ENCODE results near the gene FIGLA. TPM values are rescaled to one million over a fixed set of nuclear protein-coding genes. Genes with fewer than 3 reads are reported as not detected.
A peak's percentile ranks its signal among the peaks of the same experiment; 100 is the strongest.
"Not testable (repeated sequence)": the region's sequence is repeated elsewhere in the genome, so short reads cannot be mapped to it uniquely, and the experiment has no call there.

FIGLA gene
- polyA plus RNA-seq, 6 donors from 2014 or later = not detected

GRCh38 chr2:70745276-70745825 lies 45.1 kb downstream of the FIGLA start:
- ATAC-seq (ENCODE audit: low read depth in 2 of 2) = no peak
- H3K36me3 Mint-ChIP-seq = peaks cover 8 to 19% of the 10 kb centered on the region in 2 donors
- DNase-seq = no peak
- peak overlapping the region in 1 of 6 donors; percentile 10 for H3K27ac Mint-ChIP-seq
- H3K27me3 Mint-ChIP-seq = peaks cover 4 to 5% (median 5%) of the 10 kb centered on the region in 3 donors
- H3K4me3 Mint-ChIP-seq = no peak overlapping the region
- H3K4me1 Mint-ChIP-seq = peaks cover 6 to 25% (median 12%) of the 10 kb centered on the region in 3 donors
- peaks cover 0 to 9% (median 2%) of the 10 kb centered on the region in 7 donors for H3K9me3 Mint-ChIP-seq

DNA sequence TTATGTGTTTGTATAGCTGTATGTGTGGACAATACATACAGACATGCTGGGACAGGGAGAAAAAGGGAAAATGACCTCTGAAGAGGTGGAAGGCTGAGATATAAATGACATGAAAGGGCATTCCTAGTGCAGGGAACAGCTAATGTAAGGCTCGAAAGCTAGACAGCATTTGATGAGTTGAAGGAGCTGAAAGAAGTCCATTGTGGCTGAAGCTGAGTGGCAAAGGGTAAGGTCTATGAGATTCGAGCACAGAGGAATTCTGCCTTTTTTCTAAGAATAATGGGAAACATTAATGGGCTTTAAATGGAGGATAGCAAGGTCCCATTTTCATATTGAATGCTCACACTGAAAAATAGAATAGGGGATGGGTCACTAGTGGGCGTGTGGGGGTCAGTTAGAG lies 46.0 kb downstream of the FIGLA start:
- peaks cover 0 to 5% (median 0%) of the 10 kb centered on the region in 3 donors for H3K27me3 Mint-ChIP-seq
- no peak overlapping the region for H3K27ac Mint-ChIP-seq
- H3K4me1 Mint-ChIP-seq = peaks cover 6 to 23% (median 9%) of the 10 kb centered on the region in 3 donors
- no peak overlapping the region for H3K4me3 Mint-ChIP-seq
- DNase-seq (no peak), ATAC-seq (ENCODE audit: low read depth in 2 of 2) (no peak)
- H3K9me3 Mint-ChIP-seq = peaks cover 2 to 9% (median 7%) of the 10 kb centered on the region in 7 donors
- peaks cover 8 to 23% of the 10 kb centered on the region in 2 donors for H3K36me3 Mint-ChIP-seq

DNA sequence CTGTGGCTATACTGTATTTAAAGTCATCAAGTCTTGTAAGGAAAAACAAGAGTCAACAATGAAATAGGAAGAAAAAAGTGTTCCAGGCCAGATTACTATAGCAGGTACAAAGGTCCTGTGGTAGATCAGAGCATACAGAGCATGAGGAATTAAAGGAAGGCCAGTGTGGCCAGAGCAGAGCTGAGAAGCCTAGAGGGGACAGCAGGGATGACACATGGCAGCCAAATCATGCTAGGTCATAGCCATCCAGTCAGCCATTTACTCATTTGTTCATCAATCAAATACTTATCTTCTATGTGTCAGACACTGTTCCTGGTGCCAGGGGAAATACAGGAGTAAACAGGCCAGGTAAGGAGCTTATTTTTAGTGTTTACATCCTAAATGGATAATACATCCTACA lies 46.8 kb downstream of the FIGLA start:
- Mint-ChIP-seq H3K9me3 (peaks cover 2 to 15% (median 8%) of the 10 kb centered on the region in 7 donors), H3K4me3 (no peak overlapping the region), H3K4me1 (peaks cover 6 to 18% (median 9%) of the 10 kb centered on the region in 3 donors), H3K36me3 (peaks cover 8 to 20% of the 10 kb centered on the region in 2 donors), H3K27me3 (peaks cover 0 to 5% (median 0%) of the 10 kb centered on the region in 3 donors), H3K27ac (peak overlapping the region in 1 of 6 donors; percentile 4)
- ATAC-seq (ENCODE audit: low read depth in 2 of 2) (no peak), DNase-seq (no peak)

- no peak for DNase-seq
- Mint-ChIP-seq H3K27ac (no peak overlapping the region), H3K36me3 (peaks cover 8 to 16% of the 10 kb centered on the region in 2 donors), H3K4me1 (peaks cover 6 to 13% (median 9%) of the 10 kb centered on the region in 3 donors), H3K27me3 (peaks cover 0 to 5% (median 0%) of the 10 kb centered on the region in 3 donors), H3K9me3 (peaks cover 1 to 16% (median 8%) of the 10 kb centered on the region in 7 donors), H3K4me3 (no peak overlapping the region)
- ATAC-seq (ENCODE audit: low read depth in 2 of 2) = no peak
Measured at GRCh38 chr2:70743068-70743467, 47.4 kb downstream of the FIGLA start.

DNA sequence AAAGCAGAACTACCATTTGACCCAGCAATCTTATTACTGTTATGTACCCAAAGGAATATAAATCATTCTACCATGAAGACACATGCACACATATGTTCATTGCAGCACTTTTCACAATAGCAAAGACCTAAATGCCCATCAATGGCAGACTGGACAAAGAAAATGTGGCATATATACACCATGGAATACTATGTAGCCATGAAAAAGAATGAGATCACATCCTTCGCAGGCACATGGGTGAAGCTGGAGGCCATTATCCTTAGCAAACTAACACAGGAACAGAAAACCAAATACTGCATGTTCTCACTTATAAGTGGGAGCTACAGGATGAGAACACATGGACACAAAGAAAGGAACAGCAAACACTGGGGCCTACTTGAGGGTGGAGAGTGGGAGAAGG lies 51.0 kb downstream of the FIGLA start:
- Mint-ChIP-seq H3K36me3 (peaks cover 0 to 15% of the 10 kb centered on the region in 2 donors), H3K4me1 (peaks cover 12 to 23% (median 18%) of the 10 kb centered on the region in 3 donors), H3K4me3 (peak overlapping the region in 1 of 8 donors; percentile 53), H3K9me3 (peaks cover 0 to 16% (median 5%) of the 10 kb centered on the region in 7 donors)
- not testable (repeated sequence) for H3K27me3 Mint-ChIP-seq; ATAC-seq (ENCODE audit: low read depth in 2 of 2); H3K27ac Mint-ChIP-seq; DNase-seq

- H3K27ac Mint-ChIP-seq = no peak overlapping the region
- peaks cover 0 to 15% of the 10 kb centered on the region in 2 donors for H3K36me3 Mint-ChIP-seq
- H3K4me1 Mint-ChIP-seq = peaks cover 9 to 26% (median 26%) of the 10 kb centered on the region in 3 donors
- peaks cover 0 to 12% (median 7%) of the 10 kb centered on the region in 3 donors for H3K27me3 Mint-ChIP-seq
- no peak for DNase-seq
- peaks cover 0 to 16% (median 5%) of the 10 kb centered on the region in 7 donors for H3K9me3 Mint-ChIP-seq
- no peak overlapping the region for H3K4me3 Mint-ChIP-seq
- ATAC-seq (ENCODE audit: low read depth in 2 of 2) = no peak
Measured at GRCh38 chr2:70738159-70738558, 52.3 kb downstream of the FIGLA start.

DNA sequence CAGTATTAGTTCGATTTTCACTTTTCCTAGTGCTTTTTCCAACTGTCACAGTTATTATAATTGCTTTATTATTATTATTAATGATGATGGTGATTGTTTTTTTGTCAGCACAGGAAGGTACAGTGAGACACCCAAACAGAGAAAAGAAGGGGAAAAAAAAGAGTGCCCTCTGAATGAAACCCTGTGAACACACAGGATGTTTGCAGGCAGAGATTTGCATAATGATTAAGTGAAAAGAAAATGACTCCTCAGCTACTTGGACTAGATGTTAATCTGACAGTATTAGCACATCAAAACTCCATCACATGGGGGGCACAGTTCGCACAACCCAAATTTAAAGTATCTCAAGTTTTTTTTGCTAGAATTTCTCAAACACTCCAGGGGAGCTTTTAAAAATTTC lies 55.4 kb downstream of the FIGLA start:
- H3K27me3 Mint-ChIP-seq = peaks cover 0 to 18% (median 7%) of the 10 kb centered on the region in 3 donors
- peaks cover 21 to 44% (median 39%) of the 10 kb centered on the region in 3 donors for H3K4me1 Mint-ChIP-seq
- H3K36me3 Mint-ChIP-seq = peaks cover 0 to 4% of the 10 kb centered on the region in 2 donors
- ATAC-seq (ENCODE audit: low read depth in 2 of 2) = no peak
- H3K4me3 Mint-ChIP-seq = peak overlapping the region in 2 of 8 donors; percentile 30 to 41
- no peak for DNase-seq
- peak overlapping the region in 1 of 6 donors; percentile 28 for H3K27ac Mint-ChIP-seq
- peaks cover 0 to 12% (median 3%) of the 10 kb centered on the region in 7 donors for H3K9me3 Mint-ChIP-seq

DNA sequence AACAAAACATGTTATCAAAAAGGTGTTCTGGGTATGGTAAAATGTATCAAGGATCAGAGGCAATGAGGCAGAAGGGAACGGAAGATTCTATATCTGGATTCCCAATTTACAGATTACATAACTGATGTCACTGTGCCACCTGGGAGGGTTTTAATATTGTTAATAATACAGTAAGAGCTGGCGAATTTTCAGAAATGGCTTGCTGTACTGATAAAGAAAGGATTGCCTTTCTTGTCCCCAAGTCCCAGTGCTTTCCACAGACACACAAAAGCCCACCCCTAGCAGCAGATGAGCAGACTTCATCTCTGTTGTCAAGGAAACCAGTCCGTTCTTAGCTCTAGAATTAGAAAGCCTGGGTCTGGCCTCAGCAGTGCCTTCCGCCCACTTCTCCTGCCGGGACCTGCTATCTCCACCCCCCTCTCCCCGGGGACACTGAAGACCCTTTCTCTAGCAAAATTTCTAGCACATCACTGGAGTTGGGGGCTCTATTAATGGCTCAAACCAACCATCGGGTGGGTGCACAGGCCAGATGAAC lies 56.7 kb downstream of the FIGLA start:
- Mint-ChIP-seq H3K27me3 (peaks cover 0 to 18% (median 7%) of the 10 kb centered on the region in 3 donors), H3K9me3 (peaks cover 0 to 4% (median 0%) of the 10 kb centered on the region in 7 donors), H3K36me3 (no peaks in the 10 kb centered on the region), H3K27ac (peak overlapping the region in 1 of 6 donors; percentile 60), H3K4me3 (peak overlapping the region in 1 of 8 donors; percentile 36), H3K4me1 (peaks cover 24 to 44% (median 39%) of the 10 kb centered on the region in 3 donors)
- no peak for ATAC-seq (ENCODE audit: low read depth in 2 of 2)
- DNase-seq = no peak

DNA sequence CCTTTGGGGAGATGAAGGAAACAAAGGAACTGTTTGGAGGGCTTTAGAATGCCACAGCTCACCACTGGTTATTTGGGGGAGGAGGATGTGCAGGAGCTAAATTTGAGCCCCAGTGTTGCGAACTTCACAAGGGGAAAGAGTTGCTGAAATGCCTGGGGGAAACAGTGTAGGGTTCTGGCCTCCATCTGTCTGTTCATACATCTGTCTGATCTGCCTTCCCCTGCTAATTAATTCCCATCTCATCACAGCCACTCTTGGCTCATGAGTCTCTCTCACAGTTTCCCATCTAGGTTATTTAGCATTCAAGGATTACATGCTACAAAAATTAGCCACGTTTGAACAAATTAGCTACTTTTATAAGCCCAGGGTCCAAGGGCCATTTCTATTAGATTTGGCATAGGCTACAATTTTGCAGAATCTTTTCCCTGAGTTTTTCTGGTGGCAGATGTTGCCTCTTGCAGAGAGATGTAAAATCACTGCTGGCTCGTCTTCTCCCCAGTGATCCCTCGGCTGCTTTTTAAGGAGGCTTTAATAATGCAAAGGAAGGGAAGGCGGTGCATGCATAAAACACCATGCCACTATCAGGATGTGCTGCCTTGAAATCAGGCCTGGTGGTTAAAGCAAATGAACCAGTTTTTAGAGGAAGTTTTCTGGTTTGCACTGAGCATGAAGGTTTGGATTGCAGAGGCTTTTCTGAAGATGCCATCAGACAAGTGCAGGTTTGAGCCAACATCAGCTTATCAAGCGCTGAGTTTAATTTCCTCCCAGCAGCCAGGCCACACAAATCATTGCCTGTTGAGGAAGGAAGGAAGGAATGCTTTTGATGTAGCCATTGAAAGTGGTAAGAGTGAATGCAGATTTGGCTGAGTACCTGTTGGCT lies 57.4 kb downstream of the FIGLA start:
- Mint-ChIP-seq H3K9me3 (peaks cover 0 to 4% (median 0%) of the 10 kb centered on the region in 7 donors), H3K27me3 (peaks cover 0 to 18% (median 7%) of the 10 kb centered on the region in 3 donors), H3K4me3 (peak overlapping the region in 1 of 8 donors; percentile 36), H3K36me3 (no peaks in the 10 kb centered on the region), H3K27ac (peak overlapping the region in 1 of 6 donors; percentile 60), H3K4me1 (peaks cover 24 to 44% (median 39%) of the 10 kb centered on the region in 3 donors)
- no peak for DNase-seq
- ATAC-seq (ENCODE audit: low read depth in 2 of 2) = no peak

- Mint-ChIP-seq H3K4me1 (peaks cover 20 to 39% (median 28%) of the 10 kb centered on the region in 3 donors), H3K4me3 (no peak overlapping the region), H3K36me3 (no peaks in the 10 kb centered on the region), H3K27me3 (peaks cover 0 to 18% (median 7%) of the 10 kb centered on the region in 3 donors), H3K9me3 (no peaks in the 10 kb centered on the region), H3K27ac (peak overlapping the region in 1 of 6 donors; percentile 53)
- no peak for DNase-seq
- no peak for ATAC-seq (ENCODE audit: low read depth in 2 of 2)
Measured at GRCh38 chr2:70730730-70731129, 59.7 kb downstream of the FIGLA start.

GRCh38 chr2:70729647-70730046 lies 60.8 kb downstream of the FIGLA start:
- Mint-ChIP-seq H3K36me3 (no peaks in the 10 kb centered on the region), H3K9me3 (no peaks in the 10 kb centered on the region), H3K27ac (no peak overlapping the region), H3K4me3 (no peak overlapping the region), H3K27me3 (peaks cover 0 to 14% (median 6%) of the 10 kb centered on the region in 3 donors), H3K4me1 (peaks cover 17 to 30% (median 18%) of the 10 kb centered on the region in 3 donors)
- ATAC-seq (ENCODE audit: low read depth in 2 of 2) (no peak), DNase-seq (no peak)

- H3K36me3 Mint-ChIP-seq = no peaks in the 10 kb centered on the region
Measured at GRCh38 chr2:70728128-70728527, 62.3 kb downstream of the FIGLA start.

More at GRCh38 chr2:70728128-70728527, 62.3 kb downstream of the FIGLA start:
- Mint-ChIP-seq H3K27me3 (peaks cover 0 to 7% (median 0%) of the 10 kb centered on the region in 3 donors), H3K4me3 (no peak overlapping the region), H3K4me1 (peaks cover 12 to 20% (median 17%) of the 10 kb centered on the region in 3 donors), H3K27ac (no peak overlapping the region), H3K9me3 (no peaks in the 10 kb centered on the region)
- no peak for ATAC-seq (ENCODE audit: low read depth in 2 of 2)
- DNase-seq = no peak

Measured in naive B cell (primary cell).